DMS79 (cell line): ENCODE data around the gene ANKRD24.
"Not testable (repeated sequence)": the region's sequence is repeated elsewhere in the genome, so short reads cannot be mapped to it uniquely, and the experiment has no call there.

ENCODE experiments used
- DNase-seq: peaks from one replicate; lab custom pipeline; 2025; lab: John Stamatoyannopoulos, UW

ANKRD24 gene

GRCh38 chr19:4230237-4230636 lies 47.7 kb downstream of the ANKRD24 start:
- DNase-seq = not testable (repeated sequence)

- DNase-seq = not testable (repeated sequence)
Measured at GRCh38 chr19:4231521-4231920, 49.0 kb downstream of the ANKRD24 start.

- DNase-seq = not testable (repeated sequence)
Measured at GRCh38 chr19:4232139-4232538, 49.6 kb downstream of the ANKRD24 start.

- DNase-seq = no peak
Measured at GRCh38 chr19:4232614-4233281, 50.3 kb downstream of the ANKRD24 start.

- DNase-seq = no peak
Measured at GRCh38 chr19:4233282-4233853, 50.9 kb downstream of the ANKRD24 start.

- no peak for DNase-seq
Measured at GRCh38 chr19:4234142-4234861, 51.8 kb downstream of the ANKRD24 start.

GRCh38 chr19:4234862-4235201 lies 52.3 kb downstream of the ANKRD24 start:
- no peak for DNase-seq

GRCh38 chr19:4237510-4237909 lies 55.0 kb downstream of the ANKRD24 start:
- DNase-seq = not testable (repeated sequence)

- DNase-seq = no peak
Measured at GRCh38 chr19:4238831-4239230, 56.3 kb downstream of the ANKRD24 start.

GRCh38 chr19:4241824-4242430 lies 59.4 kb downstream of the ANKRD24 start:
- no peak for DNase-seq

GRCh38 chr19:4245938-4246337 lies 63.4 kb downstream of the ANKRD24 start:
- DNase-seq = not testable (repeated sequence)

GRCh38 chr19:4246767-4247593 lies 64.5 kb downstream of the ANKRD24 start, which contains the start of gene YJU2:
TSS of gene YJU2 (plus strand) at chr19:4247080. CDS start at chr19:4247147, 67 bp downstream.
- peak; percentile 97 for DNase-seq

GRCh38 chr19:4256563-4256962 lies 74.1 kb downstream of the ANKRD24 start:
- no peak for DNase-seq

GRCh38 chr19:4257025-4257424 lies 74.5 kb downstream of the ANKRD24 start:
- no peak for DNase-seq

- no peak for DNase-seq
Measured at GRCh38 chr19:4258181-4258580, 75.7 kb downstream of the ANKRD24 start.

- no peak for DNase-seq
Measured at GRCh38 chr19:4260613-4261191, 78.2 kb downstream of the ANKRD24 start.

GRCh38 chr19:4264812-4265211 lies 82.3 kb downstream of the ANKRD24 start:
- DNase-seq = no peak

GRCh38 chr19:4266253-4267000 lies 83.9 kb downstream of the ANKRD24 start:
- no peak for DNase-seq

GRCh38 chr19:4267101-4267900 lies 84.8 kb downstream of the ANKRD24 start:
- no peak for DNase-seq
